GM12892 (cell line): ENCODE data around the gene TFB1M.
"Not testable (repeated sequence)": the region's sequence is repeated elsewhere in the genome, so short reads cannot be mapped to it uniquely, and the experiment has no call there.

Source experiments
- DNase-seq: peaks from one replicate; pipeline ENCODE4 v3.0.0; 2011; ENCODE audit not compliant: insufficient read length
- FAIRE-seq: peaks from 2 replicates; lab custom pipeline; 2011; peaks lifted over from hg19 to GRCh38; lab: Jason Lieb, UNC
- POLR2A ChIP-seq: IDR thresholded peaks from 2 replicates; pipeline ENCODE4 v1.6.1; 2011; ENCODE audit warnings: low read depth, low read length, control low read depth
- POLR2AphosphoS5 ChIP-seq: IDR thresholded peaks from 2 replicates; pipeline ENCODE4 v1.6.1; 2011; ENCODE audit warnings: low read depth, low read length, control low read depth
- TAF1 ChIP-seq: IDR thresholded peaks from 2 replicates; pipeline ENCODE4 v1.6.1; 2011; ENCODE audit warnings: low read depth, mild to moderate bottlenecking, control low read depth, low read length, borderline replicate concordance

TFB1M gene

GRCh38 chr6:155270561-155271091 is 43.7 kb downstream of the TFB1M start:
- no peak for FAIRE-seq
- no peak for TF ChIP-seq POLR2A
- no peak for TF ChIP-seq TAF1
- no peak for TF ChIP-seq POLR2AphosphoS5
- no peak for DNase-seq

- FAIRE-seq (no peak), DNase-seq (no peak)
- TF ChIP-seq POLR2A: no peak
- TF ChIP-seq TAF1: no peak
- no peak for TF ChIP-seq POLR2AphosphoS5
Measured at GRCh38 chr6:155269765-155270164, 44.5 kb downstream of the TFB1M start.

GRCh38 chr6:155268088-155268867 is 46.0 kb downstream of the TFB1M start:
- DNase-seq, FAIRE-seq: not testable (repeated sequence)

- DNase-seq: no peak
- TF ChIP-seq POLR2AphosphoS5 (no peak), POLR2A (no peak), TAF1 (no peak)
- no peak for FAIRE-seq
Measured at GRCh38 chr6:155267411-155267810, 46.9 kb downstream of the TFB1M start.

GRCh38 chr6:155265843-155266535 is 48.3 kb downstream of the TFB1M start:
- FAIRE-seq: no peak
- no peak for DNase-seq
- TF ChIP-seq POLR2AphosphoS5: no peak
- no peak for TF ChIP-seq POLR2A
- no peak for TF ChIP-seq TAF1

- DNase-seq: no peak
- TF ChIP-seq TAF1 (no peak), POLR2A (no peak), POLR2AphosphoS5 (no peak)
- no peak for FAIRE-seq
Measured at GRCh38 chr6:155264693-155265320, 49.5 kb downstream of the TFB1M start.

GRCh38 chr6:155263373-155264063 is 50.8 kb downstream of the TFB1M start, which contains the start of gene CLDN20:
CLDN20 (plus strand) TSS chr6:155264013; CDS start chr6:155275720, 11,707 bp downstream.
- no peak for DNase-seq
- no peak for FAIRE-seq
- TF ChIP-seq POLR2AphosphoS5 (no peak), TAF1 (no peak), POLR2A (no peak)

- FAIRE-seq (no peak), DNase-seq (no peak)
- TF ChIP-seq POLR2A (no peak), TAF1 (no peak), POLR2AphosphoS5 (no peak)
Measured at GRCh38 chr6:155262655-155263054, 51.6 kb downstream of the TFB1M start.

- DNase-seq (no peak), FAIRE-seq (no peak)
- TF ChIP-seq POLR2AphosphoS5 (no peak), TAF1 (no peak), POLR2A (no peak)
Measured at GRCh38 chr6:155261111-155261900, 53.0 kb downstream of the TFB1M start.

GRCh38 chr6:155260686-155261085 is 53.6 kb downstream of the TFB1M start:
- DNase-seq: no peak
- FAIRE-seq: no peak
- TF ChIP-seq TAF1 (no peak), POLR2AphosphoS5 (no peak), POLR2A (no peak)

- DNase-seq: no peak
- no peak for FAIRE-seq
- no peak for TF ChIP-seq POLR2AphosphoS5
- TF ChIP-seq TAF1: no peak
- TF ChIP-seq POLR2A: no peak
Measured at GRCh38 chr6:155259897-155260296, 54.4 kb downstream of the TFB1M start.
